Activated CD4-positive, alpha-beta T cell treated with anti-CD3 and anti-CD28 coated beads for 1 hour (primary cell): ENCODE data around the gene WDR73.
A peak's percentile ranks its signal among the peaks of the same experiment; 100 is the strongest.
"Not testable (repeated sequence)": the region's sequence is repeated elsewhere in the genome, so short reads cannot be mapped to it uniquely, and the experiment has no call there.

Experiments
- DNase-seq: peaks from one replicate; pipeline ENCODE4 v3.0.0-alpha.2; 2020

WDR73 gene

DNA sequence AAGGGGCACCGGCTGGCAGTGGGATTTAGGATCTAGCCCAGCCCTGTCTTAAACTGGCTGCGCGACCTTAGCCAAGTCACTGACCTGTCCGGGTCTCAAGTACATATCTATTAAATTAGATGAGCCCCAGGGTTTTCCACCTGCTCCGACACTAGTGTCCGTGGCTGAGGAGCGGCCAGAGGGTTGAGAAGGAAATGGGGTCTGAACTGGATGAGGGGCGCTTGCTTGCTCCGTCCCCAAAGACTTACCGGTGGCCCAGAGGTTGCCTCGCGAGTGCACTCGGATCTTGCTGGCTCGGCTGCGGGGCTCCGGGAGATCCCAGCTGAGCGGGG lies 3.6 kb upstream of the WDR73 start:
- no peak for DNase-seq

DNA sequence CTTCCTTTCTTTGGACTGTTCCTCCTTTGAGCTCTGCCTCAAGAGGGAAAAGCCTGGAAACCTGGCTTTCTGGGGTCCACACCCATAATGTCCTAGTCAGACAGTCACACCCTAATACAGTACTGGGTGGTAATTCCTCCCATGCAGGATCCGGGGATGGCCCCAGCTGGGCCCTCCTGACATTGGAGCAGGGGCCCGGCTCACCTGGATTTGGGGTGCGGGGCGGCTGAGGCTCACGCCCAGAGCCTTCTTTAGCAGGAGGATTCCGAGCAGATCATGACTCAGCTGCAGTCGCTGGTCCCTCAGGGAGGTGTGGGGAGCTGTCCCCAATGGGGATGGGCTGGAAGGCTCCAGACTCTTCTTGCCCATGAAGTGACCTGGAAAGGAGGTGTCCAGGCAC lies 2.9 kb upstream of the WDR73 start:
- no peak for DNase-seq

DNA sequence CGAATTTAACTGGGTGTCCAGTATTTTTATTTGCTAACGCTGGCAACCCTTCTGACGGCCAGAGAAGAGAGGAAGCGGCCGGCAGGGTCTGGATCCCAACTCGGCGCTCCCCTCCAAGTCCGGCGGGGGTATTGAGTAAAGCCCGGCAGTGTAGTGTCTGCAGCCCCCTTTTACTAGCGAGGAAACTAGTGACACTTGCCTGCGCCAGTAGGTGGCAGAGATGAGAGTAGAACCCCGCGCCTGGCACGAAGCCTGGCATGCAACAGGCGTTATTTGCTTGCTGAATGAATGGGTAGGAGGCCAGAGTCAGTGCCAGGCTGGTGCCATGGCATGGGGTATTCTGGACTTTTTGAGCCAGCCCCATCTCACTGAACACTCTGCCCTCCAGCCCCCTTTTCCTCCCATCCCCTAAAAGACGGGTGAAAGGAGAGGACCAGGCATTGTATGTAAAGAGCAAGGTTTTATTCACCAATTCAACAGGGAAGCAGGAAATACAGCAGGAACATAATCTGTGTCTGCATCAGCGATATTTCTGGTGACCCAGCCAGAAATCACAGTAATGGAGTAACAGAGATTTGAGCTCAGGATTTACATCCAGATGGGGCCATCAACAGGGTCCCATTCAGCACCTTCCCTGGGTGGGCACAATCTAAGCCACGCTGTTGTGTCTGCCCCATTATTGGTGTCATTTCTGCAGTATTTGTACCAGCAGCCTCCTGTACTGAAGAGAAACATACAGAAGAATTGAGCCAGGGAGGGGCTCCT lies 788 bp upstream of the WDR73 start:
- DNase-seq: peak; percentile 66

DNA sequence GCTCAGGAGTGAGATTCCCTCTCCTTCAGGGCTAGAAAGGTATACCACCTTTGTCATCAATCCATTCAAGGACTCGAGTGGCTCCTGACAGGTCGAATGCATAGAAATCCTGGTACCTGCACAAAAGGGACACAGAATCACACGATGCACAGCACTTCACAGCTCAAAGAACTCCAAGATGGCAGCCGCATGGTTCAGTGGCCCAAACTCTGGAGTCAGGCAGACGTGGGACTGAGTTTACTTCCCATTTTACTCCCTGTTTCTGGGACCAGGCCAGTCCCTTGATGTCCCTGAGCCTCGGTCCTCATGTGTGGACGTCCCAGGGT lies 536 bp downstream of the WDR73 start:
- DNase-seq: no peak

DNA sequence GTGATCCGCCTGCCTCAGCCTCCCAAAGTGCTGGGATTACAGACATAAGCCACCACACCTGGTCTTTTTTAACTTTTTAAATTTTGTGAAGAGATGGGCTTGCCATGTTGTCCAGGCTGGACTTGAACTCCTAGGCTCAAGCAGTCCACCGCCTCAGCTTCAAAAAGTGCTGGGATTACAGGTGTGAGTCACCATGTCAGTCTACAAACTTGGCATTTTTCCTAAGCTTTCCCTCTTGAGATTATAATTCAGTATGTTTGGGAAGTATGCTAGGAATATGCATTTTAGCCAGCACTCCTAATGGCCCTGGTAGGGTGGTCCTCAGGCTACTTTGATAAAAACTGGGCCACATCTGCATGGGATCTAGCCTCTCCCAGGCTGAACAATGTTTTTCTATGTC lies 4.4 kb downstream of the WDR73 start:
- DNase-seq: no peak

DNA sequence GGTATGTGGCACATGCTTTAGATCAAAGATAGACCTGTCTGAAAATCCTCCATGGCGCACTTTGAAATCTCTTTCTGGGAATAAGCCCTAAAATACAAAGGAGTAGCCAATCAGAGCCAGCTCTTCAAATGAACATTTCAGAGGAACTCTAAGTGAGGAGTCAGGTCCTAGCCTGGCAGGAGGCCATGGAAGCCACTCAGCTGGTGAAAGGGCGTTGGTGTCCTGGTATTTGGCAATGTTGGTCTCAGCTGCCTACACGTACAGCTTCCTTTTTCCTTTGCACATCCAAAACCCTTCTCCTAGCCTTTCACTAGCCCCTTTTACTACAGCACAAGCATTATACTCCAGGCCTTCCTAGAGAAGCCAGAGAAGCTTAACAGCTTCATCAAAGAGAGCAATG lies 5.5 kb downstream of the WDR73 start:
- no peak for DNase-seq

DNA sequence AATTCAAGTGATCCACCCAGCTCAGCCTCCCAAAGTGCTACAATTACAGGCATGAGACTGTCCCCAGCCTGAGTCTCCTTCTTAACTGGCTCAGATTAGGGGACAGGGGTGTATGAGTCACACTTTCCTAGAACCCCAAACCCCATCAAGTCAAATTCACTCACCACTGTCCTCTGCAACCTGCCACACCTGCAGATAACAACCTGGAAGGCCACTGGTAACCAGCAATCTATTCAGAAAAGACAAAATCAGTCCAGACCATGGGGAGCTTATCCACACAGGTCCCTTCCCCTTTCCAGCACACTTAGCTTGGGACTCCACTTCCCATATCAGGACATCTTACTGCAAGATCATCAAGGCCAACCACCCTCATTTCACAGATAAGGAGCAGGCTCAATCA lies 6.4 kb downstream of the WDR73 start:
- no peak for DNase-seq

DNA sequence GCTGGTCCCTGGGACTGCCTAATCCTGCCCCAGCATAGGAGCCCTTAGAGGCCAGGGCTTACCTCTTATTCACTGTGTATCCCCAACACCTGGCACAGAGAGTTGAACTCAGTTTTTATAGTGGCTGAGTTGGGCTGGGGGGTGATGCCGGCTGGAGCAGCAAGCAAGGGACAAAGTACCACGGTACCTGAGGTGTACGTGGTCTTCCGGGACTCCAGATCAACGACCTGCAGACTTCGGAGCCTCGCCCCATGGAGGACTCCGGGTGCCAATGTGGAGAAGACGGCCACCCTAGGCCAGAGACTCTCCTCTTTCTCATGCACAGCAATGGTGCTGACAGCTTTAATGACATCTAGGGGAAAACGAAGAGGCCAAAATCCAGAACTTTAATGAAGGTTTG lies 8.1 kb downstream of the WDR73 start:
- DNase-seq: no peak

DNA sequence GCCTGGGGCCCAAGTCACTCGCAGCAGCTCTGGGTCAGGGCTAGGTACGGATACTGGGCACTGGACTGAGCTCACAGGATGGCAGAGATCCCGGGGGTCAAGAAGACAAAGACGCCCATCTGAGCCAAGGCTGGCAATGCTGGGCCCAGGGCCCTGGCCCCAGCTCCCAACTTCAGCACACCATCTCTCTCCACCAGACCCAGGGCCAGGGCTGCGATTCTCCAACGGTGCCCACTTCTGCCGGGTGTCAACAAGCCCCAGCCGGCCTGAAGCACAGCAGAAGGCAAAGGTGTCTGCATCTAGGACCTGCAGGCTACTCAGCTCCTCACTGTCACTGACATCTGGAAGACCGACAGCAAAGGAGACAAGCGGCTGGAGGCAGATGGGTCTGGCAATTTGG lies 8.6 kb downstream of the WDR73 start:
- DNase-seq: no peak

DNA sequence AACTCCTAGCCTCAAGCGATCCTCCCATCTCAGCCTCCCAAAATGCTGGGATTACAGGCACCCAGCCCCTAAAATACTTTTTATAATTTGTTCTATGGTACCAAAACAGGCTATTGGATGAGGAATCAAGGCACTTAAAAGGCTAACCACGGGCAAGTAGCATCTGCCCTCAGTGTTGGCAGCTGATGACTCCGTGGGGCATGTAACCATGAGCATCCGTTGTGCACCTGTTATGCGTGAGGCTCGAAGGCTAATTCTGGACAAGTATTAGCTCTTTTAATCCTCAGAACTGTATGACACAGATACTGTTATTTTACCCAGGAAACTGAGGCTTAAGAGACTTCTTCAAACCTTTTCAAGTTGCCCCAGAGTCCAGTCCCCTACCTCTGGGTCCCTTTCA lies 10.2 kb downstream of the WDR73 start:
- DNase-seq: no peak

DNA sequence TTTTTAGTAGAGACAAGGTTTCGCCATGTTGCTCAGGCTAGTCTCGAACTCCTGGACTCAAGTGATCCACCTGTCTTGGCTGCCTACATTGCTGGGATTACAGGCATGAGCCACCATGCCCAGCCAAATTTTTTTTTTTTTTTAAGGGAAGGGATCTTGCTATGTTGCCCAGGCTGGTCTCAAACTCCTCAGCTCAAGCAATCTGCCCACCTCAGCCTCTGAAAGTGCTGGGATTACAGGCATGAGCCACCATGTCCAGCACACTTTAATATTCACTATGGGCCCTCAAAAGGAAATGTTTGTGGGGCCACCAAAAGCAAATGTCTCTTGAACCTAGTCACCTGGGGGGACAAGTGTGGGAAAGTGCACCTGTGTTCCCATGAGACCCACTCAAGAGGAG lies 11.4 kb downstream of the WDR73 start:
- not testable (repeated sequence) for DNase-seq

DNA sequence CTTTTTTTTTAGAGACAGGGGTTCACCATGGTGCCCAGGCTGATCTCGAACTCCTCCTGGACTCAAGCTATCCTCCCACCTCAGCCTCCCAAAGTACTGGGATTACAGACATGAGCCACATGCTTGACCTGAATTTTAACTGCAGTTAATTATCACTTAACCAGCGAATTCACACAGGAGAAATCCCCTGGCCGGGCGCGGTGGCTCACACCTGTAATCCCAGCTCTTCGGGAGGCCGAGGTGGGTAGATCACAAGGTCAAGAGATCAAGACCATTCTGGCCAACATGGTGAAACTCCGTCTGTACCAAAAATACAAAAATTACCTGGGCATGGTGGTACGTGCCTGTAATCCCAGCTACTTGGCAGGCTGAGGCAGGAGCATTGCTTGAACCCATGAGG lies 12.2 kb downstream of the WDR73 start:
- not testable (repeated sequence) for DNase-seq

DNA sequence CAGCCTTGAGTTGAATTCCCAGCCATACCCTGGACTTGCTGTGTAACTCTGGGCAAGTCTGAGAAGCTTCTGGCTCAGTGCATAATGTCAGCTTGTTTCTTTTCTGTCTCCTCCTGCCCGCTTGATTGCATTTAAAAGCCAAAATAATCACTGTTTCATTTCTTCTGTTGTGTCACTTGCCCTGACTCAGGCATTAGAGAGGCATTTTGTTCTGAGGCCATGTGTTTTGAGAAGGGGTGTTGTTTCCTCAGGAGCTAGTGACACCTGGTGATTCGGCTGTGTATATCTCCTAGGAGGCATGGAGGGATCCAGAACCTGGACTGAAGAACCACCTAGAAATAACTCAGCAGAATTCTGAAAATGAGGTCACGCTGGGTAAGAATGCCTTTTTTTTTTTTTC lies 16.0 kb downstream of the WDR73 start:
- DNase-seq: no peak

DNA sequence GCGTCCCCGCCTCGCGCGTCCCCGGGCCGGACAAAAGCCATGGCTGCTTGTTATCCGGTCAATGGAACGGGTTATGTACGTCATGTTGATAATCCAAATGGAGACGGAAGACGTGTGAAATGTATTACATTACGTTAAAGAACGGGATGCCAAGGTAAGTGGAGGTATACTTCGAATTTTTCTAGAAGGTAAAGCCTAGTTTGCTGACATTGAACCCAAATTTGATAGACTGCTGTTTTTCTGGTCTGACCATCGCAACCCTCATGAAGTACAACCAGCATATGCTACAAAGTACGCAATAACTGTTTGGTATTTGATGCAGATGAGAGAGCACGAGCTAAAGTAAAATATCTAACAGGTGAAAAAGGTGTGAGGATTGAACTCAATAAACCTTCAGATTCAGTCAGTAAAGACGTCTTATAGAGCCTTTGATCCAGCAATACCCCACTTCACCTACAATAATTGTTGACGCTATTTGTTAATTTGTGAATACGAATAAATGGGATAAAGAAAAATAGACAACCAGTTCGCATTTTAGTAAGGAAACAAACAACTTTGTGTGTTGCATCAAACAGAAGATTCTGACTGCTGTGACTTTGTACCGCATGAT lies 19.8 kb downstream of the WDR73 start:
- DNase-seq: no peak

DNA sequence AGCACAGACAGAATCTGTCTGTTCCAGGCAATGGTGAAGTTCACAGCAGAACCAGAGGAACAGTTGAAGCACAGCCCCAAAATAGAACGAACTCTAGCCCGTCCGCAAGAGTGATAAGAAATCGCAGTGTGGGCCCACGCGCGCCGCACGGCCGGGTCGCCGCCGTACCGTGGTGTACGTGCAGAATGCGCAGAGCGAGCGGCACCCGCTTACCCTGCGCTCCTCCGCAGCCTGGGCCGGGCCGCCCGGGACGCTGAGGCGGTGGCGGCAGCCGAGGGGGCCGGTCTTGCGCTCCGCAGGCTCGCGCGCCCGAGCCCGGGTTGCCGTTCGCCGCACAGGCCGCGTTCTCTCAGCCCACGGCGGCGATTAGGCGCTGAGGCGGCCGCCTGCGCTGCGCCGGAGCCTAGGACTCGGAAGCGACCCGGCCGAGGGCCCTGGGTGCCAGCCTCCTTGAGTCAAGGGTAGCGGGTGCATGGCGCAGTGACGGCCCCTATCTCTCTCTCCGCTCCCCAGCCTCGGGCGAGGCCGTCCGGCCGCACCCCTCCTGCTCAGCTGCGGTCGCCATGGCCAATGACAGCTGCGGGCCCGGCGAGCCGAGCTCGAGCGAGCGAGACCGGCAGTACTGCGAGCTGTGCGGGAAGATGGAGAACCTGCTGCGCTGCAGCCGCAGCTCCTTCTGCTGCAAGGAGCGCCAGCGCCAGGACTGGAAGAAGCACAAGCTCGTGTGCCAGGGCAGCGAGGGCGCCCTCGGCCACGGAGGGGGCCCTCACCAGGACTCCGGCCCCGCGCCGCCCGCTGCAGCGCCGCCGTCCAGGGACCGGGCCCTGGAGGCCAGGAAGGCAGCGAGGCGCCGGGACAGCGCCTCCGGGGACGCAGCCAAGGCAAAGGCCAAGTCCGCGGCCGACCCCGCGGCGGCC lies 20.5 kb downstream of the WDR73 start:
- peak; percentile 57 for DNase-seq

DNA sequence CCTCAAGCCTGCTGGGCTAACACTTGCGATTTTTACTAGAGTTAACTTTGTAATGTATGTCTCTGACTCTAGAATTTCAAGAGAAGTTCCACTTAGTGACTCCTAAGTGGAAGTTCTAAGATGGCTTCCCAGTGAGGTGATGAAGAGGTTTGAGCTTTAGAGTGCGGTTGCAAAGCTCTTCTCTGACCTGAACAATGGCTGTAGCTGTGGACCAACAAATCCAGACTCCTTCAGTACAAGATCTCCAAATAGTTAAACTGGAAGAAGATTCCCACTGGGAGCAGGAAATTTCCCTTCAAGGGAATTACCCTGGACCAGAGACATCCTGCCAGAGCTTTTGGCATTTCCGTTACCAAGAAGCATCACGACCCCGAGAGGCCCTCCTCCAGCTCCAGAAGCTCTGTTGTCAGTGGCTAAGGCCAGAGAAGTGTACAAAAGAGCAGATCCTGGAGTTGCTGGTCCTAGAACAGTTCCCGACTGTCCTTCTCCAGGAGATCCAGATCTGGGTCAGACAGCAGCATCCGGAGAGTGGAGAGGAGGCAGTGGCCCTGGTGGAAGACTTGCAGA lies 22.3 kb downstream of the WDR73 start:
- DNase-seq: no peak

DNA sequence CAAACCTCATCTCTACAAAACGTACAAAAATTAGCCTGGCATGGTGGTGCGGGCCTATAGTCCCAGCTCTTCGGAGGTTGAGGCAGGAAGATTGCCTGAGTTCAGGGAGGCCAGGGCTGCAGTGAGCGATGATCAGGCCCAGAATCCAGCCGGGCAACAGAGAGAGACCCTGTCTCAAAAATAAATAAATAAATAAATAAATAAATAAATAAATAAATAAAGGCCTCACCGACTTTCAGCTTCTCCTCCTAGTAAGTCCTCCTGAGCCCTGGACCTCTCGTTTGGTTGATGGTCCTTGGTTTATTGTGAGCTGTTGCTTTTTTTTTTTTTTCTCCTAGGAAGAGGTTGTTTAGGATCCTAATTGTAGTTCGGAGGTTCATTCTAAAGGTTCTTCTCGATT lies 25.1 kb downstream of the WDR73 start:
- no peak for DNase-seq

DNA sequence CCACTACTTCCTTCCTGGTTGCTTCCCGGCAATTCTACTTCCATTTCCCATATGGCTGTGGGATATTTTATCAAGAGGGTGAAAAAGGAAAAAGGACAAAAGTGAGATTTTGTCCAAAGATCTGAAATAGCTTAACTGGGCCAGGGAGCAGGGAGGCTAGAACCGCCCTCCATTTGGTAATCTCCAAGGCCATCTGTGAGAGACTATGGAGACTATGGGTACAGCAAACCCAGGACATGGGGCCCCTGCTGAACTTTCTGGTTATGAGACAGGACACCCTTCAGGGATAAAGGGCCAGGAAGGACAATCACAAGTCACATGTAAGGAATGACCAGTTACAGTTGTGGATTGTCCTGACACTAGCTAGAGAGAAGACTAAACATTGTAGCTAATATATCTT lies 29.0 kb downstream of the WDR73 start:
- DNase-seq: no peak

DNA sequence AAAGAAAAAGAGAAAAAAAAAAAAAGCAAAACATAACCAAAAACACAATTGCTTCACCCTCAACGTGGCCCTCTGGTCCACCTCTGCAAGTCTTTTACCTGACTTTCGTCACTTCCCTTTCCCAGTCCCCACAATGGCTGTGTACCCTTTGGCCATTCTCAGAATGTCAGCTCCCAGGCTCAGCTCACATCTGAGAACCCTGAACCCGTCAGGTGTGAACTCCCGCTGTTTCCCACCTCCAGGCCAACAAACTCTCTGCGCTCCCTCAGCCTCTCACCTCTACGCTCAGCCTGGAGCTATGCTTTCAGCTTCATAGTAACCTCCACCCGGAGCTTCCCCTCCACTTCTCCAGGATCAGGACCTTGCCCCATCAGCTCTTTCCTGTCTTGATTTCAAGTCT lies 29.7 kb downstream of the WDR73 start:
- no peak for DNase-seq

DNA sequence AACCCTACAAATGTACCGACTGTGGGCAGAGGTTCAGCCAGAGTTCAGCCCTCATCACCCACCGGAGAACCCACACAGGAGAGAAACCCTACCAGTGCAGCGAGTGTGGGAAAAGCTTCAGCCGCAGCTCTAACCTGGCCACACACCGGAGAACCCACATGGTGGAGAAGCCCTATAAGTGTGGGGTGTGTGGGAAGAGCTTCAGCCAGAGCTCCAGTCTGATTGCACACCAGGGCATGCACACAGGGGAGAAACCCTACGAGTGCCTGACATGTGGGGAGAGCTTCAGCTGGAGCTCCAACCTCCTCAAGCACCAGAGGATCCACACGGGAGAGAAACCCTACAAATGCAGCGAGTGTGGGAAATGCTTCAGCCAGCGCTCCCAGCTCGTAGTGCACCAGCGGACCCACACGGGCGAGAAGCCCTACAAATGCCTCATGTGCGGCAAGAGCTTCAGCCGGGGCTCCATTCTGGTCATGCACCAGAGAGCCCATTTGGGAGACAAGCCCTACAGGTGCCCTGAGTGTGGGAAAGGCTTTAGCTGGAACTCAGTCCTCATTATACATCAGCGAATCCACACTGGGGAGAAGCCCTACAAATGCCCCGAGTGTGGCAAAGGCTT lies 32.6 kb downstream of the WDR73 start:
- no peak for DNase-seq

DNA sequence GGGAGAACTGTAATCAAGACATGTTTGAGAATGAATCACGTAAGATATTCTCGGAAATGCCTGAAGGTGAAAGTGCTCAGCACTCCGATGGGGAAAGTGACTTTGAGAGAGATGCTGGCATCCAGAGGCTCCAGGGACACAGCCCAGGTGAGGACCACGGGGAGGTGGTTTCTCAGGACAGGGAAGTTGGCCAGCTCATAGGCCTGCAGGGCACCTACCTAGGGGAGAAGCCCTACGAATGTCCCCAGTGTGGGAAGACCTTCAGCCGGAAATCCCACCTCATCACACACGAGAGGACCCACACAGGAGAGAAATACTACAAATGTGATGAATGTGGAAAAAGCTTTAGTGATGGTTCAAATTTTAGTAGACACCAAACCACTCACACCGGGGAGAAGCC lies 33.5 kb downstream of the WDR73 start:
- DNase-seq: no peak

DNA sequence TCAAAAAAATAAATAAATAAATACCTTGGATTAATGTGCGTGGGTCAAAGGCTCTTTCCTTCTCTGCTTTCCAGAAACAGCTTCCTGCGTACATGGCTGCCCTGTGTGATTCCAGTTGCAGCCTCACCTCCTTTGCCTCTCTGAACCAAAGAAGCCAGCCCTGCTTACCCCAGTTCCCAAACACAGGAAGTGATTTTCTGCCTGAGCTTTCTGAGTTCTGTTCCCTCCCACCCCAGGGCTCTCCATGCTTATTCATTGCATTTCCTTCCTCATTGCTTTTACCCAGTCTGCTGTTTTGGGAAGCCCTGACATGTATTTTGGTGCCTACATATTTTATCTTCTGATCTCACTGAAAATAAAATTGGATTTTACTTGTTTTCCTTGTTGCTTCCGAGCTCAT lies 37.8 kb downstream of the WDR73 start:
- no peak for DNase-seq

DNA sequence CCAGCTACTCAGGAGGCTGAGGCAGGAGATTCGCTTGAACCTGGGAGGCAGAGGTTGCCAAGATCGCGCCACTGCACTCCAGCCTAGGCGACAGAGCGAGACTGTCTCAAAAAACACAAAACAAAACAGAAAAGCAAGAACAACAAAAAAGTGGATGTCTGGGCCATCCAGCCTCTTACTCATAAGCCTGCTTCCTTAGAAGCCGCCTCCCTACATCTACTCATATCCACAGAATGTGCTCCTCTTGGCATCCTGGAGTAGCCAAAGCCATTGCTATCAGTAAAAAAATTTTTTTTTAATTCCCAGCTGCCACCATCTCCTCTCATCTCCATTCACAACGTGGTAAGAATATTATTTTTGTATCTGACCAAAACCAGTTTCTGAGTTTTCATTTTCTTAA lies 42.5 kb downstream of the WDR73 start:
- DNase-seq: no peak
